Osteocyte (in vitro differentiated cells): ENCODE results near the gene DUSP18. TPM values are rescaled to one million over a fixed set of nuclear protein-coding genes. Genes with fewer than 3 reads are reported as not detected.

Experiments
- DNase-seq: peaks from one replicate; pipeline ENCODE4 v3.0.0; 2021; ENCODE audit warnings: mixed read lengths; ENCODE audit not compliant: unreplicated experiment; ENCODE audit errors: extremely low spot score
- H3K27ac Mint-ChIP-seq: one replicate; pipeline ENCODE4 v1.8.0; 2021; ENCODE audit warnings: mild to moderate bottlenecking, mixed read lengths; ENCODE audit not compliant: unreplicated experiment
- H3K27me3 Mint-ChIP-seq: one replicate; pipeline ENCODE4 v1.8.0; 2021; ENCODE audit warnings: mixed read lengths; ENCODE audit not compliant: unreplicated experiment
- H3K36me3 Mint-ChIP-seq: one replicate; pipeline ENCODE4 v1.8.0; 2021; ENCODE audit warnings: mixed read lengths; ENCODE audit not compliant: unreplicated experiment
- H3K4me1 Mint-ChIP-seq: one replicate; pipeline ENCODE4 v1.8.0; 2021; ENCODE audit warnings: mixed read lengths; ENCODE audit not compliant: unreplicated experiment
- H3K4me3 Mint-ChIP-seq: one replicate; pipeline ENCODE4 v1.8.0; 2021; ENCODE audit warnings: mild to moderate bottlenecking, moderate library complexity, mixed read lengths; ENCODE audit not compliant: unreplicated experiment
- H3K9me3 Mint-ChIP-seq: one replicate; pipeline ENCODE4 v1.8.0; 2021; ENCODE audit warnings: mixed read lengths; ENCODE audit not compliant: unreplicated experiment
- total RNA-seq: library from RNA; stranded (reverse); gene quantifications from 2 replicates; pipeline ENCODE4 v1.2.1, GENCODE V29; 2021
- TF ChIP-seq, protein P1 (sequence below): fragments of 200-600 bp; sonication (generic); IDR thresholded peaks from 2 replicates; pipeline ENCODE4 v1.5.0; 2021; ENCODE audit warnings: antibody characterized with exemption, mild to moderate bottlenecking, moderate library complexity

DUSP18 gene
- total RNA-seq, 1 donor from 2014 or later = 10.7 TPM

DNA sequence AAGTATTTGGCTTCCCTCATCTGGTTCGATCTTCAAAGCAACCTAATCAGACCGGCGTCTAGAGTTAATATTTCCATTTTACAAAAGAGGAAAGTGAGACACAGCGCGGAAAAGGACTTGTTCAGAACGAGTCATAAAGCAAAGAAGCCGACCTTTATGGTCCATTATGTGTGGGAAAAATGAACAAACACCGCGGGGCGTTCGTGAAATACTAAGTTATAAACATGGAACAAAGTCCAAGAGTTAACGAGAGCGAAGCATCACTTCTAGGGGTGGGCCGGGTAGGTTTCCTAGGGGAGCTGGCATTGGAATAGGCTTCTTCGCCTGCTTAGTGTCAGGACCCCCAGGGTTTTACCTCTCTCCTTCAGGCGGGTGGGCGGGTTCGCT, 575 bp downstream of the DUSP18 start:
- Mint-ChIP-seq H3K4me1 (peaks cover 14% of the 10 kb centered on the region), H3K27ac (peak overlapping the region; percentile 89), H3K27me3 (no peaks in the 10 kb centered on the region), H3K36me3 (peaks cover 20% of the 10 kb centered on the region), H3K9me3 (no peaks in the 10 kb centered on the region), H3K4me3 (peak overlapping the region; percentile 98)
- TF ChIP-seq, protein P1, sequence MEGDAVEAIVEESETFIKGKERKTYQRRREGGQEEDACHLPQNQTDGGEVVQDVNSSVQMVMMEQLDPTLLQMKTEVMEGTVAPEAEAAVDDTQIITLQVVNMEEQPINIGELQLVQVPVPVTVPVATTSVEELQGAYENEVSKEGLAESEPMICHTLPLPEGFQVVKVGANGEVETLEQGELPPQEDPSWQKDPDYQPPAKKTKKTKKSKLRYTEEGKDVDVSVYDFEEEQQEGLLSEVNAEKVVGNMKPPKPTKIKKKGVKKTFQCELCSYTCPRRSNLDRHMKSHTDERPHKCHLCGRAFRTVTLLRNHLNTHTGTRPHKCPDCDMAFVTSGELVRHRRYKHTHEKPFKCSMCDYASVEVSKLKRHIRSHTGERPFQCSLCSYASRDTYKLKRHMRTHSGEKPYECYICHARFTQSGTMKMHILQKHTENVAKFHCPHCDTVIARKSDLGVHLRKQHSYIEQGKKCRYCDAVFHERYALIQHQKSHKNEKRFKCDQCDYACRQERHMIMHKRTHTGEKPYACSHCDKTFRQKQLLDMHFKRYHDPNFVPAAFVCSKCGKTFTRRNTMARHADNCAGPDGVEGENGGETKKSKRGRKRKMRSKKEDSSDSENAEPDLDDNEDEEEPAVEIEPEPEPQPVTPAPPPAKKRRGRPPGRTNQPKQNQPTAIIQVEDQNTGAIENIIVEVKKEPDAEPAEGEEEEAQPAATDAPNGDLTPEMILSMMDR = no peak
- no peak for DNase-seq

DNA sequence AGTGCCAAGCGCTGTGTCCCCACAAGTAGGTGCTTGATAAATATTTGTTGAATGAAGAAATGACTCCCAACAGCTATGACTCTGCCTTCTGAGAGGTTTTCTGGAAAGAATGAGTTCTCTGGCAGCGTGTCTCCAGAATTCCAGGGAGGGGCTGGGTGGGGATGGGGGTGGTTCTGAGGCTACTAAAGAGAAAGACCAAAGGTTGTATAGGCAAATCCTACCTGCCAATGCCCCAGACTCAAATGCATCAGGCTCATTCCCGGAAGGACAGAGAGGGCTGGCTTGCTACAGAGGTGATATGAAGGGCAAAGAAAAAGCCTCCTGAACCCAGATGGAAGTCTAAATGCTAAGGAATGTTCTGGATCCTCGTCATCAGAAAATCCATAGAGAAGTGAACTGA, 1.9 kb downstream of the DUSP18 start:
- no peaks in the 10 kb centered on the region for H3K9me3 Mint-ChIP-seq
- TF ChIP-seq, protein P1 = no peak
- no peak overlapping the region for H3K27ac Mint-ChIP-seq
- peaks cover 14% of the 10 kb centered on the region for H3K4me1 Mint-ChIP-seq
- H3K27me3 Mint-ChIP-seq = no peaks in the 10 kb centered on the region
- H3K4me3 Mint-ChIP-seq = no peak overlapping the region
- peaks cover 22% of the 10 kb centered on the region for H3K36me3 Mint-ChIP-seq
- no peak for DNase-seq

DNA sequence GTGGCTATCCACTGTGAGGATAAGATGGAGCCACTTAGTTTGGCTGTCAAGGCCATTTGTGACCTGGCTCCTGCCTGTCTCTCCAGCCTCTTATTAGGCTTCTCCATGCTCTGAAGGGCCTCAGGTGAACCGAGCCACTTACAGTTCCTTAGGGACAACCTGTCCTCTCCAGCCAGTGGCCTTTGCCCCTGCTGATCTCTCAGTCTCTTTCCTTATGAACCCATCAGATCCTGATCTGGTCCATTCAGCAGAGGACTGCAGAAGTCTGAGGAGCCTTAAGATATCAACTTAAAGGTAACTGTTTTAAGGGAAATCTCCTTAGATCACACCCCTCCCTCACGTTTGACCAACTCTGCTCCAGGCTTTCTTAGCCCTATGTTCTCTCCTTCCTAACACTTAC, 2.4 kb downstream of the DUSP18 start:
- H3K27me3 Mint-ChIP-seq = no peaks in the 10 kb centered on the region
- H3K27ac Mint-ChIP-seq = no peak overlapping the region
- H3K36me3 Mint-ChIP-seq = peaks cover 25% of the 10 kb centered on the region
- H3K9me3 Mint-ChIP-seq = no peaks in the 10 kb centered on the region
- TF ChIP-seq, protein P1 = no peak
- no peak for DNase-seq
- peaks cover 14% of the 10 kb centered on the region for H3K4me1 Mint-ChIP-seq
- H3K4me3 Mint-ChIP-seq = no peak overlapping the region

DNA sequence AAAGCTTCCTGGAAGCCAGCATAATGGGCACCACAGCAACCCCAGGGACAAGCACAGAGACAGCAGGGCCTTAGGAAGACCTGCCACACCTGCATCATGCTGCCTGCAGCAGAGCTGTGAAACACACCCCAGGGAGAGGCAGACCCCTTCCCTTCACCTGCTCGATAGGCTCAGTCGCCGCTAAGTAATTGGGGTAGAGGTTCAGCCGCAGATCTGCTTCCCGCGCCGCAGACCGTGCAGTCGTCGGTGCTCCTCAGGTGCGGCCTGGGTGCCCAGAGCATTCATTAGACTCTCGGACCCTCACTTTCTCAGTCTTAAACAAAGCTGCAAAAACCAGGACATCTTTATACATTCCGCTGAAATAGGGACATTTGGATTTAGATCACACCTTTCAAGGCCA, 2.9 kb downstream of the DUSP18 start:
- Mint-ChIP-seq H3K27ac (no peak overlapping the region), H3K4me1 (peaks cover 14% of the 10 kb centered on the region), H3K36me3 (peaks cover 28% of the 10 kb centered on the region), H3K9me3 (no peaks in the 10 kb centered on the region), H3K4me3 (no peak overlapping the region), H3K27me3 (no peaks in the 10 kb centered on the region)
- DNase-seq = no peak
- TF ChIP-seq, protein P1 = no peak

DNA sequence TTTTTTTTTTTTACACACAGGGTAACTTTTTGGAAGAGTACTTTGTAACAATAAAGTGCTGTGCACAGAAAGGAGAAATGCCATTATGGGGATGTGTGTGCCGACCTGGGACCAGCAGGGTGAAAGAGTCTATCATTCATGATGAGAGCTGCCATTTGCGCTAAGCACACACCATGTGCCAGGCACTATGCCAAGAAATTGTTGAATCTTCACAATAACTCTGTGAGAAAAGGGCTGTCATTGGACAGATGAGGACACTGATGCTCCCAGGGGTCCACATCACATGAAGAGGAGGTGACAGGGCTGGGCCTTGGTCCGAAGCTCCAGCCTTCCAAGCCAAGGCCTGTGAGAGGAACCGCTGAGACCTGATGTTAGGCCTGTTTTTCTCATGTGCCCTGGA, 5.6 kb downstream of the DUSP18 start:
- Mint-ChIP-seq H3K9me3 (no peaks in the 10 kb centered on the region), H3K4me3 (no peak overlapping the region), H3K27ac (no peak overlapping the region), H3K27me3 (no peaks in the 10 kb centered on the region), H3K4me1 (peaks cover 9% of the 10 kb centered on the region), H3K36me3 (peaks cover 30% of the 10 kb centered on the region)
- TF ChIP-seq, protein P1 = no peak
- DNase-seq = no peak
